Measurements from ENCODE around the gene GPR27.

Gene GPR27

DNA sequence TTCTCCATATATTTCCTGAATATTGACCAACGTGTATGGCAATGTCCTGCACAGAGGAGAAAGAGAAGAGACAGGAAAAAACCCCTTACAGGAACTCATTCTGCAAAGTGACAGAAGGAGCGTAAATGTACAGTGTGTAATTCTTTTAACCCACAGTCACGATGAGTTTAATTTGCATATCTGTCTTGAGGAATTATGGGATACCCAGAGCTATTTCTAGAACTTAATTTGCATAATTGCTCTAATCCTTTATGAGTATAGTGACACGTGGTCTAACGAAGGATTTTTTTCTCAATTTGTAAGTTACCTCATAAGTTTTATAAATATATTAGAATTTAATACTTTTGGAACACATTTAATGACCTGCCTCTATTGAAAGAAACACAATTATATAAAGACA, 9.8 kb downstream of the GPR27 start:
- no peak overlapping the region for H3K27ac ChIP-seq
- no peaks in the 10 kb centered on the region for H3K36me3 ChIP-seq
- DNase-seq = no peak
- no peaks in the 10 kb centered on the region for H3K9me3 ChIP-seq (ENCODE audit: severe bottlenecking)
- no peak overlapping the region for H3K4me3 ChIP-seq (ENCODE audit: low read depth, low read length)
- H3K27me3 ChIP-seq (ENCODE audit: insufficient read depth, low read depth, severe bottlenecking) = no peaks in the 10 kb centered on the region
- TF ChIP-seq, protein P1, sequence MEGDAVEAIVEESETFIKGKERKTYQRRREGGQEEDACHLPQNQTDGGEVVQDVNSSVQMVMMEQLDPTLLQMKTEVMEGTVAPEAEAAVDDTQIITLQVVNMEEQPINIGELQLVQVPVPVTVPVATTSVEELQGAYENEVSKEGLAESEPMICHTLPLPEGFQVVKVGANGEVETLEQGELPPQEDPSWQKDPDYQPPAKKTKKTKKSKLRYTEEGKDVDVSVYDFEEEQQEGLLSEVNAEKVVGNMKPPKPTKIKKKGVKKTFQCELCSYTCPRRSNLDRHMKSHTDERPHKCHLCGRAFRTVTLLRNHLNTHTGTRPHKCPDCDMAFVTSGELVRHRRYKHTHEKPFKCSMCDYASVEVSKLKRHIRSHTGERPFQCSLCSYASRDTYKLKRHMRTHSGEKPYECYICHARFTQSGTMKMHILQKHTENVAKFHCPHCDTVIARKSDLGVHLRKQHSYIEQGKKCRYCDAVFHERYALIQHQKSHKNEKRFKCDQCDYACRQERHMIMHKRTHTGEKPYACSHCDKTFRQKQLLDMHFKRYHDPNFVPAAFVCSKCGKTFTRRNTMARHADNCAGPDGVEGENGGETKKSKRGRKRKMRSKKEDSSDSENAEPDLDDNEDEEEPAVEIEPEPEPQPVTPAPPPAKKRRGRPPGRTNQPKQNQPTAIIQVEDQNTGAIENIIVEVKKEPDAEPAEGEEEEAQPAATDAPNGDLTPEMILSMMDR (IDR thresholded peaks at IDR 0.05; ENCODE audit: low read depth, low read length) = no peak

GRCh38 chr3:71771126-71771525, 17.5 kb downstream of the GPR27 start:
- Histone ChIP-seq H3K27me3 (ENCODE audit: insufficient read depth, low read depth, severe bottlenecking) (no peaks in the 10 kb centered on the region), H3K9me3 (ENCODE audit: severe bottlenecking) (no peaks in the 10 kb centered on the region), H3K36me3 (no peaks in the 10 kb centered on the region), H3K27ac (no peak overlapping the region), H3K4me3 (ENCODE audit: low read depth, low read length) (no peak overlapping the region)
- TF ChIP-seq, protein P1 (IDR thresholded peaks at IDR 0.05; ENCODE audit: low read depth, low read length) = no peak
- DNase-seq = no peak

GRCh38 chr3:71771884-71772283, 18.2 kb downstream of the GPR27 start:
- Histone ChIP-seq H3K27me3 (ENCODE audit: insufficient read depth, low read depth, severe bottlenecking) (no peaks in the 10 kb centered on the region), H3K27ac (no peak overlapping the region), H3K9me3 (ENCODE audit: severe bottlenecking) (no peaks in the 10 kb centered on the region), H3K4me3 (ENCODE audit: low read depth, low read length) (no peak overlapping the region), H3K36me3 (no peaks in the 10 kb centered on the region)
- TF ChIP-seq, protein P1 (IDR thresholded peaks at IDR 0.05; ENCODE audit: low read depth, low read length) = no peak
- DNase-seq = no peak

- Histone ChIP-seq H3K9me3 (ENCODE audit: severe bottlenecking) (no peaks in the 10 kb centered on the region), H3K36me3 (no peaks in the 10 kb centered on the region), H3K4me3 (ENCODE audit: low read depth, low read length) (no peak overlapping the region), H3K27ac (no peak overlapping the region), H3K27me3 (ENCODE audit: insufficient read depth, low read depth, severe bottlenecking) (no peaks in the 10 kb centered on the region)
- TF ChIP-seq, protein P1 (IDR thresholded peaks at IDR 0.05; ENCODE audit: low read depth, low read length) = no peak
- no peak for DNase-seq
These were observed 22.9 kb downstream of the GPR27 start for GRCh38 chr3:71776538-71776937.

DNA sequence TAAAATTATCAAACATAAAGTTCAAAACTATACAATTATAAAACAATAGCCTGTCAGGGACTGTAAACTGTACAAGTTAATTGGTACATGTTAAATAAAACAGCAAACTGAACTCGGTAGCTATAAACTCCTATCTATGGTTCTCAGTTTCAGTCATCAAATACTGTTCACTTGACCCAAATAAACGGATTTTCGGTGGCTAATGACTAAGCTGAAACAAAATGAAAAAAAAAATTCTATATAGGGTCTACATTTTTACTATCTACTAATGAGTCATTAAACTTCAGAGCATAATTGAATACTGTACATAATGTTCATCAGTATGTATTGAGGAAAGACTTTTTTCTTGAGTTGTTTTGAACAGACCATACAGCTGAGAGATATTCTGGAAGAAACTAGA, 24.7 kb downstream of the GPR27 start:
- H3K27me3 ChIP-seq (ENCODE audit: insufficient read depth, low read depth, severe bottlenecking) = no peaks in the 10 kb centered on the region
- H3K9me3 ChIP-seq (ENCODE audit: severe bottlenecking) = no peaks in the 10 kb centered on the region
- H3K36me3 ChIP-seq = no peaks in the 10 kb centered on the region
- DNase-seq = no peak
- H3K27ac ChIP-seq = no peak overlapping the region
- H3K4me3 ChIP-seq (ENCODE audit: low read depth, low read length) = no peak overlapping the region
- TF ChIP-seq, protein P1 (IDR thresholded peaks at IDR 0.05; ENCODE audit: low read depth, low read length) = no peak

DNA sequence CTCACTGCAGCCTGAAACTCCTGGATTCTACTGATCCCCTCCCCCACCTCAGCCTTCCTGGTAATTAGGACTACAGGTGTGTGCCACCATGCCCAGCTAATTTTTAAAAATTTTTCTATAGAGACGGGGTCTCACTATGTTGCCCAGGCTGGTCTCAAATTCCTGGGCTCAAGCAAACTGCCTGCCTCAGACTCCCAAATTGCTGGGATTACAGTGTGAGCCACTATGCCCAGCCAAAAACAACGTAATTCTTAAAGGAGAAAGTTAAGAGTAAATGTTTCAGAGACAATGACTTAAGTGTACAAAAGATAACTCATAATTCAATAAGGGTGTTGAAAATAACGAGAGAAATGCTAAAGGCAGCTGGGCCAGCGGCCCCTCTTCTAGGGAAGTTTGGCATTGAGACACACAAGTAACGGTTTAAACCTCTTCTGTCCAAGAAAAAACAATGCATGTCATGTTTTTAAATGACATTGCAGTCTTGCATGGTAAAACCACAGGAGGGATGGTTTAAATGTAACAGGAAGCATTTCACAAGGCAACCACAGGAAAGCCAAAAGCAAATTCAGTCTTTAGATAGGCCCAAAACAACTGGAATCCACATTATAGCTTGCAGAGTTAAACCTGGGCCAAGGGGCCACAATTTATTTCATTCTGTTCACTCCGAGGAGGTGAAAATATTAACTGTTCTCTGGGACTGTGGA, 26.2 kb downstream of the GPR27 start:
- no peak overlapping the region for H3K4me3 ChIP-seq (ENCODE audit: low read depth, low read length)
- TF ChIP-seq, protein P1 (IDR thresholded peaks at IDR 0.05; ENCODE audit: low read depth, low read length) = no peak
- H3K9me3 ChIP-seq (ENCODE audit: severe bottlenecking) = no peaks in the 10 kb centered on the region
- H3K27ac ChIP-seq = no peak overlapping the region
- no peaks in the 10 kb centered on the region for H3K36me3 ChIP-seq
- peaks cover 10% of the 10 kb centered on the region for H3K27me3 ChIP-seq (ENCODE audit: insufficient read depth, low read depth, severe bottlenecking)
- DNase-seq = no peak
